Measurements from ENCODE around the gene CYTH1.

Gene CYTH1

DNA sequence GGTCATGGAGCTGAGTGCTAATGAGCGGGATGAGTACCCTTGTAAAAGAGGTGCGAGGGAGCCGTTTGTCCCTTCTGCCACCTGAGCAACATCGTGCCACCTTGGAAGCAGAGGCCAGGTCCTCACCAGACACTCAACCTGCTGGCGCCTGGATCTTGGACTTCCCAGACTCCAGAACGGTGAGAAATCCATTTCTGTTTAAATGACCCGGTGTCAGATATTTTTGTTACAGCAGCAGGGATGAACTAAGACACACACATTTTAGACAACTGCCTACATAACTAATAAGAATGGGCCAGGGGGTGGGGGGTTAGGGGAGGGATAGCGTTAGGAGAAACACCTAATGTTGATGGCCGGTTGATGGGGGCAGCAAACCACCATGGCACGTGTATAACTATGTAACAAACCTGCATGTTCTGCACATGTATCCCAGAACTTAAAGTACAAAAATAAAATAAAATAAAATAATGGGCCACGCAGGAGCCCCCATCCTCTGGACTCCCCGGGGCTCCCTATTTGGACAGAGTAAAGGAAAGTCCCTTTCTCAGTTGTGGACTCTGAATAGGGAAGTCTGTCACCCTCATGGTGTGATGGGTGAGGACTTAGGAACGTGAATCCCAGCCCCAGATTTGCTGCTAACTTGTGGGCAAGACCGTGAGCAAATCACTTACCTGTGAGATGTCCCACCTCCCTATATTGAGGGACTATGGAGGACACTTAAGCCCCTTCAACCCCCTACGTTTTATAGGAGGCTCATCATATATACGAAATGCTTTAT is 144.2 kb downstream of the CYTH1 start:
- Histone ChIP-seq H3K4me3 (ENCODE audit: low read length) (no peak overlapping the region), H3K27me3 (ENCODE audit: insufficient read depth, low read length) (no peaks in the 10 kb centered on the region), H3K9me3 (ENCODE audit: insufficient read depth, low read depth, low read length) (no peaks in the 10 kb centered on the region), H3K4me1 (ENCODE audit: insufficient read depth, low read length) (no peaks in the 10 kb centered on the region), H3K36me3 (ENCODE audit: insufficient read depth, low read length) (no peaks in the 10 kb centered on the region), H3K9ac (ENCODE audit: low read depth, low read length) (no peak overlapping the region), H3K27ac (ENCODE audit: low read depth, low read length) (no peak overlapping the region)
- 91% methylated on average over 16 of the region's 16 CpGs for WGBS

- no peaks in the 10 kb centered on the region for H3K36me3 ChIP-seq (ENCODE audit: insufficient read depth, low read length)
- H3K27ac ChIP-seq (ENCODE audit: low read depth, low read length), result no peak overlapping the region
- no peaks in the 10 kb centered on the region for H3K9me3 ChIP-seq (ENCODE audit: insufficient read depth, low read depth, low read length)
- WGBS, result 90% methylated on average over 11 of the region's 11 CpGs
- no peaks in the 10 kb centered on the region for H3K27me3 ChIP-seq (ENCODE audit: insufficient read depth, low read length)
- H3K4me1 ChIP-seq (ENCODE audit: insufficient read depth, low read length), result no peaks in the 10 kb centered on the region
- H3K4me3 ChIP-seq (ENCODE audit: low read length), result no peak overlapping the region
- H3K9ac ChIP-seq (ENCODE audit: low read depth, low read length), result no peak overlapping the region
Measured at GRCh38 chr17:78637146-78637545, 144.9 kb downstream of the CYTH1 start.

GRCh38 chr17:78634154-78634553 is 147.9 kb downstream of the CYTH1 start:
- Histone ChIP-seq H3K9me3 (ENCODE audit: insufficient read depth, low read depth, low read length) (no peaks in the 10 kb centered on the region), H3K27me3 (ENCODE audit: insufficient read depth, low read length) (no peaks in the 10 kb centered on the region), H3K27ac (ENCODE audit: low read depth, low read length) (no peak overlapping the region), H3K36me3 (ENCODE audit: insufficient read depth, low read length) (no peaks in the 10 kb centered on the region), H3K4me1 (ENCODE audit: insufficient read depth, low read length) (no peaks in the 10 kb centered on the region), H3K9ac (ENCODE audit: low read depth, low read length) (no peak overlapping the region), H3K4me3 (ENCODE audit: low read length) (no peak overlapping the region)
- 96% methylated on average over 4 of the region's 4 CpGs for WGBS

DNA sequence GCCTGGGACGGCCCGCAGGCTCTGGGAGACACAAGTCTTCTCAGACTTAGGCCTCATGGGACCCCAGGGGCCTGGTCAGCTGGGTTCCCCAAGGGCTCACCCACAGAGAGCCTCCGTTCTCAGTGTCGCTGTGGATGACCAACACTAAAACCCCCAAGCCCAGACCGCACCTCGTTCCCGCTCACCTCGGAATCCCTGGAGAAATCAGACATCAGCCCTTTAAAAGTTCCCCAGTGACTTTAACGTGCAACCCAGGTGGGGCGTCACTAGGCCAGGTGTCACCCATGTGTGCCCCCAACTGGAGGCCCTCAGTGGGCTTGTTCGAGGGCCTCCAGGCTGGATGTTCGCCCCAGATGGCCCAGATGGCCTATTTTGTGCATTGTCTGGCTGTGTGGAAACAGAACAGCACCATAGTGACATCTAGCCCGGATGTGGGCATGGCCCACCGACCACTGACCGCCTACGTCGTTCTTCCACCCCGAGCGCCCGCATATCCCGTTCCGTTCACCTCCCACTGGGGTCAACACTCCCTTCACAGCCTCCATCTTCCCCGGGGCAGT is 152.6 kb downstream of the CYTH1 start:
- Histone ChIP-seq H3K27ac (ENCODE audit: low read depth, low read length) (no peak overlapping the region), H3K4me3 (ENCODE audit: low read length) (no peak overlapping the region), H3K9me3 (ENCODE audit: insufficient read depth, low read depth, low read length) (no peaks in the 10 kb centered on the region), H3K4me1 (ENCODE audit: insufficient read depth, low read length) (no peaks in the 10 kb centered on the region), H3K9ac (ENCODE audit: low read depth, low read length) (no peak overlapping the region), H3K27me3 (ENCODE audit: insufficient read depth, low read length) (no peaks in the 10 kb centered on the region), H3K36me3 (ENCODE audit: insufficient read depth, low read length) (no peaks in the 10 kb centered on the region)
- 95% methylated on average over 23 of the region's 23 CpGs for WGBS

GRCh38 chr17:78628547-78629435 is 153.3 kb downstream of the CYTH1 start:
- 94% methylated on average over 30 of the region's 30 CpGs for WGBS

GRCh38 chr17:78624324-78625151 is 157.5 kb downstream of the CYTH1 start:
- H3K4me3 ChIP-seq (ENCODE audit: low read length), result no peak overlapping the region
- no peak overlapping the region for H3K9ac ChIP-seq (ENCODE audit: low read depth, low read length)
- no peaks in the 10 kb centered on the region for H3K36me3 ChIP-seq (ENCODE audit: insufficient read depth, low read length)
- peaks cover 3% of the 10 kb centered on the region; the same call in 1 of the 2 replicates for H3K9me3 ChIP-seq (ENCODE audit: insufficient read depth, low read depth, low read length)
- no peaks in the 10 kb centered on the region for H3K27me3 ChIP-seq (ENCODE audit: insufficient read depth, low read length)
- no peak overlapping the region for H3K27ac ChIP-seq (ENCODE audit: low read depth, low read length)
- 90% methylated on average over 12 of the region's 14 CpGs for WGBS
- no peaks in the 10 kb centered on the region for H3K4me1 ChIP-seq (ENCODE audit: insufficient read depth, low read length)

More at GRCh38 chr17:78628547-78629435, 153.3 kb downstream of the CYTH1 start:
- Histone ChIP-seq H3K27me3 (ENCODE audit: insufficient read depth, low read length) (no peaks in the 10 kb centered on the region), H3K4me1 (ENCODE audit: insufficient read depth, low read length) (no peaks in the 10 kb centered on the region), H3K36me3 (ENCODE audit: insufficient read depth, low read length) (no peaks in the 10 kb centered on the region), H3K27ac (ENCODE audit: low read depth, low read length) (no peak overlapping the region), H3K4me3 (ENCODE audit: low read length) (no peak overlapping the region), H3K9ac (ENCODE audit: low read depth, low read length) (no peak overlapping the region), H3K9me3 (ENCODE audit: insufficient read depth, low read depth, low read length) (no peaks in the 10 kb centered on the region)

Measured in HUES64 (cell line).